GF-D8 (cell line): ENCODE data around the gene KL.

Experiments
- DNase-seq: peaks from one replicate; lab custom pipeline; 2025; lab: John Stamatoyannopoulos, UW

The KL gene

DNA sequence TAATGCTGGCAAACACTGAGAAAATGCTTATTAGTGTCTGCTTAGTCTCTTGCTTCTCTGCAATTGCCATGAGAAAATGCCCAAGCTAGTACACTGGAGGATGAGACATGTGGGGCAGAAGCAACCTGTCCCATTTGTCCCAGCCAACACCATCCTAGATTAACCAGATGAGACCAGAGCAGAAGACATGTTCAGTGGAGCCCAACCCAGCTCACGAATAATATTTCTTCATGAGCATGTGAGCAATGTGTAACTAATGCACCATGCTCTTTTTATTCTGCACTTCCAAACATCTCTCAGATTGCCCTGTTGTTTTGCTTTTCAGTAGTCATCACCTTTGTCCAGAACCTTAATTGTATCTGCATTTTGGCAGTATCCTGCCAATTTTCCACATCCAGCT, 21.4 kb downstream of the KL start:
- DNase-seq = no peak

DNA sequence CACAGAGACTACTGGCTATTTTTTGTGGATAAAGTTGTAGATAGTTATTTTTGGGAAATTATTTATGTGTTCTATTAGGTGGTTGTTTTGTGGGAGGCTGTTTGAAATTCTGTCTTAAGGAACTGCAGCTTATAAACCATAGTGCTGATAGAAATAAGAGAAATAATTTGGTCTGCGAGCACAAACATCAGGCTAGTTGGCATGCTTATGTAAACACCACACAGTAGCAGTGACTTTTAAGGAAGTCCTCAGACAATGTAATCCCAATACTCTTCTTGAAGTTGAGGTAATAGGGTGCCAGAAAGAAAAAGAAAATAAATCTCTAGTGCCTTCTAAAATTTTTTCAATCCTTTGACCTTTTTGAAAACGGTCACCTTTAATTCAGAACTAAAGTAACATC, 23.9 kb downstream of the KL start:
- DNase-seq = no peak

DNA sequence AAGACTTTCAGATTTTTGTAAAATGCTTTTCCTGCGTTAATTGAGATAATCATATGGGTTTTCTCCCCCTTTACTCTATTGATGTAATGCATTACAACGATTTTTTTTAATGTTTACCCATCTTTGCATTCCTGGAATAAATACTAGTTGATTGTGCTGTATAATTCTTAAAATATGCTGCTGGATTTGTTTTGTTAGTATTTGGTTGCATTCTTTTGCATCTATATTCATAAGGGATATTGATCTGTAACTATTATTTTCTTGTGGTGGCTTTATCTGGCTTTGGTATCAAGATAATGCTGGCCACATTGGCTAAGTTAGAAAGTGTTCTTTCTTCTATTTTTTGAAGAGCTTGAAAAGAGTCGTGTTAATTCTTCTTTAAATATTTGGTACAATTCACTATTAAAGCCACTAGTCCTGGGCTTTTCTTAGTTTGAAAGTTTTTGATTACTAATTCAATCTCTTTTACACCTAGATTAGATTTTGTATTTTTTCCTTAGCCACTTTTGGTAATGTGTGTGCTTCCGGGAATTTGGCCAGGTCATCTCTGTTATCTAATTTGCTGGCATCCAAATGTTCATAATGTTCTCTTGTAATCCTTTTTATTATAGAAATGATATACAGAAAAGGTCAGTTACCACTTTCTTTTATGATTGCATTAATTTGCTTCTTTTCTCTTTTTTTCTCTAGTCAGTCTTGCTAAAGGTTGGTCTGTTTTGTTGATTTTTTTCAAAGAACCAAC, 29.8 kb downstream of the KL start:
- no peak for DNase-seq

DNA sequence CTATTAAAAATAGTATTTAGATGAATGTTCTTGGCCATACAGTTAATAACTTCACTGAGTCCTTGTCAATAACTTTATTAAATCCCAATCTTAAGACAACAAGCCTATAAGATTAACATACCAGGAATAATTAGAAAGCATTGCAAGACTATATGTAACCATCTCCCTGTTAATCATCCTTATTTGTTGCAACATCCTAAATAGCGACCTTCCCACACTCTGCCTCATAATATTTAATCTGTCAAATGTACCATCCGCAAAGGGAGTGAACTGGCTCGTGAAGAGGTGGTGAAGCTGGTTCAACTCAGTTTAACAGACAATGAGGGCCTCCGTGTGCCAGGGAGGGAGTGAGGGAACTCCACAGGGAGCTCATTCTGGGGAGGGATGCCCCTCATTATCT, 33.9 kb downstream of the KL start:
- DNase-seq = no peak

DNA sequence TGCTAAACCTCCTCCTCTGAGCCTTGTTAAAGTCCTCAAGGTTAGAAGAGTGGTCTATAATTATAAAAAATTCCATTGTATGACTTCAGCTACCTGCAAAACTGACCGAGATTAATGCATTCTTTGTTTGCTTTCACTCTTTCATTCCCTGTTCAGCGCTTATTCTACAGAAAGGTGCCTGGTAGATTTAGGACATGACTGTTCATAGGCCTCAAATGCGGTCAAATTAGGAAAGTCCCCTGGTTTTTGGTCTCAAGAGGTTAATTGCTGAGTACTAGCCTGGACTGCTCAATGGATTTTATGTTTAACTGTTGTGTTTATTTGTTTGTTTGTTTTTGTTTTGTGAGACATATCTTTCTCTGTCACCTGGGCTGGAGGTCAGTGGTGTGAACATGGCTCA, 35.4 kb downstream of the KL start:
- DNase-seq = no peak

DNA sequence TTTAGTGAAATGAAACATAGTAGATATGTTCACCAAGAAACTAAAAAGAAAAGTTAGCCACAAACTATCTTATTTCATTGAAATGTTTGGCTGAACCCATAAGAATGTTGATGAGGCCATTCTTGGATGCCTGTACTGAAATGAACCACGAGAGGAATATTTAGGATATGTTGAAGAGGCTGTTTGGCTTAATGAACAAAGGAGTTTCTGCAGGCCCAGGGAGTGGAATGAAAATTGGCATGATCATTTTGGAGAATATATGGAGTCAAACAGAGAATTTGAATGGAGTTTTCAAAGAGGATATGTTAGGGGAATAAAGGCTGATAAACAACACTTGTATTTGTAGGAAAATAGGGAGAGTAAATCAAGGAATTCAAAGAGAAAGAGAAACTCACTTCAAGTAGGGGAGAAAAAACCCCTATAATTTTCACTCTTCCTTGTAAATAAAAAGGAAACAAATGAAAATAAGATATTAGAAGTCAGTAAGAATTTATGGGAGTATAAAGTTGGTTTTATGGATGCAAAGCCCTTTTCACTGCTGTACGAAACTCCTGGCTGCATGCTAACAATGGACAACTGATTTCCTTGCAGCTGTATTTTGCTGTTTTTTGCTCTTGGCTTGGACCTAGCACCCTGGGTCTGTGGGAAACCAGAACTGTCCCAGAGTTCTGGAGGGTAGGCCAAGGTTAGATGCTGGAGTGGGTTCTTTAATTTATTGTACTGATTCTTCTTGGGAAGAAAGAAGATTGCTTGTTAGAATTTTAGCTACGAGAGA, 36.5 kb downstream of the KL start:
- DNase-seq = no peak

DNA sequence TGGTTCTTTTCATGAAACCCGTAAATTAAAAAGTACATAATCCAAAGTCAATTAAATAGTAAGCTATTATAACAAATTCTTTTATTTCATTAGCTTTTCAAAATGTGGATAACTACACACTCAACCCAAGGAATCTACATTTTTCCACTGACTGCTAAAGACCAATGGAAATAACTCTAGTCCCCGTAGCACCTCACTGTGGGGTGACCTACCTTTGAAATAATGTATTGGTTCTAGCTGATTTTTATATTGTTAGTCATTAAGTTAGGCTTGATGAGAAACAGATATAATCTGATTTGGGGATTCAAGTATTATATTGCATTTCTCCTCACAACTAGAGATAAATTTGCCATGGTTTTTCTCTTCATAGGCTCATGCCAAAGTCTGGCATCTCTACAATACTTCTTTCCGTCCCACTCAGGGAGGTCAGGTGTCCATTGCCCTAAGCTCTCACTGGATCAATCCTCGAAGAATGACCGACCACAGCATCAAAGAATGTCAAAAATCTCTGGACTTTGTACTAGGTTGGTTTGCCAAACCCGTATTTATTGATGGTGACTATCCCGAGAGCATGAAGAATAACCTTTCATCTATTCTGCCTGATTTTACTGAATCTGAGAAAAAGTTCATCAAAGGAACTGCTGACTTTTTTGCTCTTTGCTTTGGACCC, 37.3 kb downstream of the KL start:
- DNase-seq = no peak

DNA sequence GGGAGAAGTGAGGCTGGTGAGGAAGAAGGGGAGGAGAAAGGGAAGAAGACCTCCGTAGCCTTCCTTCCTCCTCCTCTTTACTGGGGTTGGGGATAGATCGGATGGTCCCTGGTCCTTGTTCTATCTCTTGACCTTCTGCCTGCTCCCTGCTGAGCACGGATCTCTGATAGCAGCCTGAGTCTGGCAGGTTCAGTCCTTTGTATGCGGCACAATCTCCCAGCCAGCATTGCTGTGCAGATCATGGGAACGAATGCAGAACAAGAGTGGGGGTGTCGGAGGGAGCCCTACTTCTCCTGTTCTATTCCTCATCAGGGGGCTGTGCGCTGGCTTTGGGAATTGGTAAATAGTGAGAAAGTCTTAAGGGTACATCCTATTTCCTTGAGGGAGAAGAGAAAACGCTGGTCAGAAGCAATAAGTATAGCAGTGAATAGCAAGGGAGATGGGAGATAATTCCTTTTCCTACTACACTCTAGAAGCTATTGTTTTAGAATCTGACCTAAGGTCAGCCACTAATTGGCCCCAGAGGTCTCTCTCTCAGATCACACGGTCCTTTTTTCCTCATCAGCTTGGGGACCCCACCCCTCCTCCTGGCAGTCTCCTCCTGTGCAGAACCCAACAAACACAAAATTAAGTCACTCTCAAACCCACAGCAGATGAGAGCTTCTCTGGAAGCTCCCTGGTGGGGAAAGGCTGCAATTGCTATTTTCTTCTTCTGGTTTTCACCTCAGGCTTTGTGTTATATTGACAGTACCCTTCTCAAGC, 41.0 kb downstream of the KL start:
- DNase-seq = no peak

DNA sequence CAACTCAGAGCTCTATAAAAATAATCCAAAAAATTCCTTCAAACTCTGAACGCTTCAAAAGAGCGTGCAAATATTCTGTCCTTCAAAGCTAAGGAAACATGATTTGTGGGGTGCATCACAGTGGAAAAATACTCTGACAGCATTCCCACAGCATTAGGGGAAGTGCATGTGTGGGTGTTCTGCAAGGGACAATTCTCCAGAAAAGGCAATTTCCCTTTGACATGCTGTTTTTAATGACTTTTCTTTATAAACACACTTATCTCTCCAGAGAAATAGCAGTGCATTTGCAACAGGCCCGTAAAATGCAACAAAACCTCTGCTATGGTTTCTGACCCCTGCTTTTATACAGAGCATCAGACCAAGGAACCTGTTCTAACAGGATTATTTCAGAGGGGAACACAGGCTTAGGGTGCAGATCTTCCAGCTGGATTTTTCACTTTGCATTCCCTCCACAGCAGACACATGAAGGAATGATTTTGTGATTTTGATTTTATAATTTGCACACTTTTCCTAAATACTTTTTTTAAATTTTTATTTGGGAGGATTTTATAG, 42.6 kb downstream of the KL start:
- no peak for DNase-seq

DNA sequence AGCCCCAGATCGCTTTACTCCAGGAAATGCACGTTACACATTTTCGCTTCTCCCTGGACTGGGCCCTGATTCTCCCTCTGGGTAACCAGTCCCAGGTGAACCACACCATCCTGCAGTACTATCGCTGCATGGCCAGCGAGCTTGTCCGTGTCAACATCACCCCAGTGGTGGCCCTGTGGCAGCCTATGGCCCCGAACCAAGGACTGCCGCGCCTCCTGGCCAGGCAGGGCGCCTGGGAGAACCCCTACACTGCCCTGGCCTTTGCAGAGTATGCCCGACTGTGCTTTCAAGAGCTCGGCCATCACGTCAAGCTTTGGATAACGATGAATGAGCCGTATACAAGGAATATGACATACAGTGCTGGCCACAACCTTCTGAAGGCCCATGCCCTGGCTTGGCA, 44.6 kb downstream of the KL start:
- no peak for DNase-seq

DNA sequence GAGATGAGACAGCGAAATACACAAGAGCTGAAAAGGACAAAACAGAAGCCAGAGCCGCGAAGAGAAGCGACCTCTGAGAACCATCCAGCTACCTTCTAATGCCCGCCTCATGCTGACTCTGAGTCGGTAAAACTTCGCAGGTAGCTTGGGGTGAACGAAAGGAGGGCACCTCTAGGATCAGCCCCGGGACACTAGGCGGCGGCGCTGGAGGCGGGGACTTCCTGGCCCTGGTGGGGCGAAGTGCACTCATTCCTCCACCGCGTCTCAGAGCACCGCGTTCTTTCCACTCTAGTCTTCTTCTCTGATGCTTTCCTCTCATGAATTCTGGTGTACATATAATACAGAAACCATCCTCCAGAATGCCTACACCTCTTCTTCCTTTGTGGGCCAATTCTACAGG, 50.1 kb downstream of the KL start:
- DNase-seq = no peak

DNA sequence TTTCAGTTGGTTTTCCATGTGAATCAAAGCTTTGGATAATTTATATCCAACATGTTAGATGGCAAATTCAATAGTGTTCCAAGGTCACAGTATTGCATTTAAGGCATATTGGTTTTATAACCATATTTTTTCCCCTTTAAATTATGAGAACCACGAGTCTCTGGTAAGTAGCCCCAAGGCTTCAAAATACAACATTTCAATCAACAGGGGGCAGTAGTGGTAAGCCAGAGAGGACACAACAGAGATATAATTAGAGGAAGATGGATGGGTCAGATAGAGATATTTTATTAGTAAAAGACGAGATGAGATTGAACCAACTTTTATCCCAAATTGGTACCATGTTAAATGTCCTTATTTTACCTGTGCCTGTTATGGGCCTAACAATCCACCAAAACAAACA, 53.1 kb downstream of the KL start:
- no peak for DNase-seq

DNA sequence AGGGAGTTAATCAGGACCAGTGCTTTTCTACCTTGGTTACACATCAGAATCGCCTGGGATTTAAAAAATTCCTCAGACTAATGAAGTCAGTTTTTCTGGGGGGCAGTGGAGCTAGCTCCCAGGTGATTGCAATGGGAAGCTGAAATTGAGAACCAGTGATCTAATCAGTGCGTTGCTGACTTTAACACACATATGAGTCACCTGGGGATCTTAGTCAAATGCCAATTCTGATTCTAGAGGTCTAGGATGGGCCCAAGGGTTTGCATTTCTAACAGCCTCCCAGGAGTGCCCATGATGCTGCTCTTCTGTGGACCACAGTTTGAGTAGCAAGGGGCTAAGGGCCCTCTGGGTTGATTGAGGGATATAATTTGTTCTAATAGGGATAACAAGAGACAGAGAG, 54.5 kb downstream of the KL start:
- no peak for DNase-seq

DNA sequence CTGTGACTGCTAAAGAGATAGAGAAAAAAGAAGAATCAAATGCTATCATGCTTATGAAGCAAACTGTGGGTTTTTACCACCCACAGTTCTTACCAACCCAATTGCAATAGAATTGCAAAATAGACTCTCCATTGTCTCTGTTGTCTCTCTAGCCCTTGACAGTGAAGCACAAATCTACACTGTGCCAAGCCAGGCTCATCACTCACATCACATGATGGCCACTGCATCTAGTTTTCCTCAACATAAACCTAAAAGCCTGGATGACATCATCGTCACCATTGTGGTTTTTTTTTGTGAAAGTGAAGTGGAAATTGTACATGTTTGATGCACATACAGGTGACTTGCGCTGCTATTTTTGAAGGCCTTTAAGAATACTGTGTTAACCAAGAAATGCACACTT, 56.1 kb downstream of the KL start:
- no peak for DNase-seq

DNA sequence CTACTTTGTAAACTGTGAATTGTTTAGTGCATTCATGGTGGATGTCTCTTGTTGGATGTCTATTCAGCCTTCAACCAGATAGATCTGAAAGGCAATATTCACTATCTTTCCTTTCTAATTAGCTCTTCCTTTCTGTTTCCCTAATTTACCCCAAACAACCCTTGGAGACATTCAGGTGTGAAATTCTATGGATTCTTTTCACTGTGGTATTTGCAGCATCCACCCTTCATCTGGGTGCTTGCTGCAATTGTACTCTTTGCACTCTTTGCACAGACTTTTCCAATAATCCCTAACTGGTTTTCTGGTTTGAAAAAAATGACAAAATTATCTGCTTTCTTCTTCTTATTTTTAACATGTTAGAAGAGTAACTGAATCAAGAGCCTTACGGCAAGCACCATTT, 56.5 kb downstream of the KL start:
- DNase-seq = no peak

DNA sequence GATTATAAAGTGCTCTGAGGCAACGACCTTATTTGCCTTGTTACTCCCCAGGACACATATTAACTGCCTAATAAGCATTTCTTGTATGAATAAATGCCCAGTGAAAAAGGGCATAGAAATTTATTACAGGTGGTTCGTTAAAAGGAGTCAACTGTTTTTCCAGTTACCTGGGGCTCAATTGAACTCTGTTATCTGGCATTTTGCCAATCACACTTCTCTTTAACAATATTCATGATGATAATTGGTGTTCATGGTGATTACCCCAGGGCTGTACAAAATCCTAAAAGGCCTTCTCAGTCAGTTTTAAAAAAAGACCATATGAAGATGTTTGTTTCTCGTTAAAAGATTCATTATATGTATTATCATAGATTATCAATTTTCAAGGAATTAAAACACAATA, 57.1 kb downstream of the KL start:
- DNase-seq = no peak

DNA sequence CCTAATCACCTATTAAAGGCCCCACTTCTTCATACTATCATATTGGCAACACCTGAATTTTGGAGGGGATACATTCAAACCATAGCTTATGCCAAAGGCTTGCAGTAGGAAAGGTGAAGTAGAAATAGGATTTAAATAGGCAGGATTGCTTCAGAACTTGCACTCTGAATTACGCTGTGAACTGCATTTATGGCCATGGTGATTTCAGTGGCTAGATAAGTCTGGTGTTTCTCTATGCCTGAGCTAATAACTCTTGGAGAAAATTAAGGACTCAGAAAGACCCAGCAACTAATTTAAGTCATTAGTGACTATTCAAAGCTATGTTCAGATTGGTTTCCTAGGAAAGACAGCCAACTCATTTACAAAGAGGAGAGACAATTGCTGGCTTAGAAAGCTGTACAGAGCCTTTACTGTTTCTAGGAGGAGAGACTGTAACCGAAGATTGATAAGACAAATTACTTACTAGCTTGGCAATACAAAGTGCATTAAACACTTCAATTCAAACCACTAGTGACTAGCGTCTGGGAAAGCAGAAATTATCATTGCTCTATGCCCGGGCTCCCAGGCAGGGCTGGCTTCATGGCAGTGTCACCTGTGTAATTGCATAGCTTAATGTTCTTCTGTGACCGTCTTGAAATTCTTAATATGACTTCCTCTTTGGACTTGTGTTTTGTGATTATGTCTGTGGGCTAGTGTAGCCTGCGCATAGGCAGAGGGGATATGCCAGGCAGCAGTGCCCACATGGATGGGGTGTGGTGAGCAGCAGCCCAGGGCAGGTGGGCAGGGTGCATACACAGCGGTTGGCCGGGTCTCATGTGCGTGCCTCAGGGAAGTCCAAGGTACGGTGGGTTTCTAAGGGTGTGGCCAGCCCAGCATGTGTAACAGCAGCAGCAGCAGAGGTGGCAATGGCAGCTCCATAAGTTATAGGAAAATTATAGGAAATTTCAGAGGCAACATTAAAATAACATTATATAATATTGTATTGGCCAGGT, 60.1 kb downstream of the KL start:
- DNase-seq = no peak

DNA sequence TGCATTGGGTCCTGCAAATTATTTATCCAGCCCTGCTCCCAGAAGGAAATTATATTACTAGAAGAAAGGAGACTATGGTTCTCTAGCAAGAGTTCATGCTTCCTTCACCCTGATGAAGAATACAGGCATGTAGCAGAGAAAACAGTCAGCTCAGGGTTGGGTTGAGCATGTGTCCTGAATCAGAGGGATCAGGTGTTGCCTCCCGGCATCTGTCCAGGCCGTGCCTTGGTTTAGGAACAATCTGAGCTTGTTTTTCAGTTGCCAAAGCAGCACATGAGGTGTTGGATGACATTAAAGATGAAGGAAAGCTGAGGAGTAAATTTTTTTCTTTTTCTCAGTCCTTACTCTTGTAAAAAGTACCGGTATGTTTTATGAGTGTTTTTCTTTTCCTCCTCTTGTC, 62.0 kb downstream of the KL start:
- no peak for DNase-seq

DNA sequence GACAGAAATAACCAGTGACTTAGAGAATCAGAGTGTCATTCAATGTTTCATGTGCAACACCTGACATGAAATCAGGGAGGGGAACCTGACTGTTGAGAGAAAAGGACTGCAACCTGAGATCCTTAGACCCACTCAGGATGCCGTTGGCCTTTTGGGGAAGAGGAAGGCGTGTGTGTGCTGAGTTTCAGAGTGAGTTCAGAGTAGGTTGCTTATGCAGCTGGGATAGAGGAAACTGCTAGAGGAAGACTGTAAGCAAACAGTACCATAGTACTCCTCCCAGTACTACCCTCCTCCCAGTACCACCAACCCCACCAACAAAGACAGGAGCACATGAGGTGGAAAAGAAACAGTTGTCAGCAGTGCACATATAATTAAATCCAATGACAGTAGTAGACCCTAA, 63.7 kb downstream of the KL start:
- no peak for DNase-seq

DNA sequence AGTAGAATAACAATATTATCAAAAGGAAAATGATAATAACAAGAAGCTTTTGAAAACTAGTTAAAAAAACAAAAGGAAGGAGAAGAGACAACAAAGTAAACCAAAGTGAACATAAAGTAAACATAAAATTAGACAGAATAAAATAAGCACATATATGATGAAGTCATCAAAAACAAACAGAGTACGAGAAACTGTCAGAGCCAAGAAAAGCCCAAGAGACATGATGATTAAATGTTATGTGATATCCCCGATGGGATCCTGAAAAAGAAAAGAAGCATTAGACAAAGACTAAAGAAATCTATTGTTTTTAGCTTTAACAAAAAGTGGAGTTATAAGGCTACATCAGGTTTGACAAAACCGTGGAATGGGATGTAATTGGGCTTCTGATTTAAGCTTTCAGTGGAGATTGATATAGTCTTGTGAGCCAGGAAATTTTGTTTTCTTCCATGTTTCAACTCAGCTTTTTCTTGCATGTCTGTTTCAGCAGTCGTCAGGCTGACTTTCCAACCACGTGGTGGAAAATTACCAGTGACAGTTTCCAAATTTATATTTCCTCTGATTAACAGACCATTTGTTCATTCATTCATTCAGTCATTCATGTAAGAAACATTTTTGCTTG, 64.9 kb downstream of the KL start:
- no peak for DNase-seq

DNA sequence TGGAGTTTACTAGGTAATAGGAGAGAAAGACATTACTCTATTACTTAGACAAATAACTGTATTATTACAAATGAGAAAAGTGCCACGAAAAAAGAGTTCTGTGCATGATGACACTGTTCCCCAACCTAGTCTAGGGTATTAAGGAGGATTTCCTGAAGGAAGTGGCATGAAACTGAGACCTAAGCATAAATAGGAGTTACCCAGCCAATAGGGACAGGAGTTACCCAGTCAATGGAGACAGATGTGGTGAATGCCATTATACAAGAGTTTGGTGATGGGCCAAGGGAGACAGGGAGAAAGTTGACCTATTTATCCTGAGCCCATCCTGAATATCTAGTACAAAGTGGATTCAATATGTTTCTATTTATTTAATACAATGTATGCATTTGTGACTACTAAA, 65.4 kb downstream of the KL start:
- DNase-seq = no peak
